Pancreas (tissue), 10 donors: ENCODE measurements around the gene DNASE1L1. TPM values are rescaled to one million over a fixed set of nuclear protein-coding genes. Genes with fewer than 3 reads are reported as not detected.

ENCODE experiments used
- ATAC-seq, 4 donors: fragments of 200-7000 bp; cut with Tn5 transposase; one replicate each; pipeline versions ENCODE4 v1.8.0 to v1.9.1; 2020; ENCODE audit warnings: mild to moderate bottlenecking in 4 of 4, moderate library complexity in 4 of 4
- DNase-seq, 6 donors: peaks; one replicate each; pipeline ENCODE4 v3.0.0-alpha.2; 2020
- FAIRE-seq: peaks from 2 replicates; lab custom pipeline; 2012; peaks lifted over from hg19 to GRCh38; lab: Jason Lieb, UNC
- H3K27ac ChIP-seq, 4 donors: fragments of 200-600 bp; sonication (generic); 1 replicate in 3 of 4; 2 replicates in 1 of 4; pipeline versions ENCODE4 v1.5.0 to v1.8.0; 2020
- H3K27me3 ChIP-seq, 4 donors: fragments of 200-600 bp; one replicate each; pipeline ENCODE4 v1.8.0; 2021
- H3K36me3 ChIP-seq, 3 donors: fragments of 200-600 bp; sonication (generic) in 1 of 3; one replicate each; pipeline versions ENCODE4 v1.5.0 to v1.8.0; 2020 to 2021
- H3K4me1 ChIP-seq, 3 donors: fragments of 200-600 bp; one replicate each; pipeline ENCODE4 v1.8.0; 2021
- H3K4me3 ChIP-seq, 4 donors: fragments of 200-600 bp; sonication (generic) in 2 of 4; one replicate each; pipeline versions ENCODE4 v1.5.0 to v1.8.0; 2020 to 2021
- H3K9me3 ChIP-seq, 4 donors: fragments of 200-600 bp; one replicate each; pipeline ENCODE4 v1.8.0; 2021
- WGBS, 2 donors: extraction: QIAGEN DNeasy Blood & Tissue Kit; methylation state at CpG; one replicate each; pipeline ENCODE4 v1.1.7; 2013; 5-methylcytosine and 5-hydroxymethylcytosine counted together
- intact Hi-C, 3 donors: fragments of 100-400 bp; cut with DNase I; formaldehyde crosslinking; loops; one replicate each; pipeline versions ENCODE4 v1.11.1 to v1.14.2; 2022
- polyA plus RNA-seq, 2 donors: library from polyadenylated mRNA; stranded (reverse); fragments of 200-250 nt; gene quantifications; one replicate each; pipeline ENCODE4 v1.2.3, GENCODE V29; 2013
- total RNA-seq, 6 donors: library from RNA; stranded (reverse); fragmentation: NEBNext Ultra II Directional in 4 of 6; extraction: Animal tissue kit (Norgen Biotek cat#: 25700) in 4 of 6; gene quantifications; one replicate each; pipeline versions ENCODE4 v1.2.1 to v1.2.4, GENCODE V29; 2021 to 2023
- TF ChIP-seq, protein P1 (sequence below), 4 donors: fragments of 200-600 bp; sonication (generic) in 3 of 4; IDR thresholded peaks; one replicate each; pipeline versions ENCODE4 v1.5.0 to v1.8.0; 2021; ENCODE audit warnings: antibody characterized with exemption in 4 of 4
- donor health status: healthy with polysubstance abuse.
- donor health status: DM: no; HTN: no; CAD: no; lungs with moderate emphysema.
- donor health status: DM: no; HTN: no; CAD: no.
- donor health status: control.
- donor health status: control.
- donor health status: Bipolar disorder and iron deficiency.
- donor health status: DM: yes; HTN: yes; CAD: no.
- donor health status: DM: no; HTN: no; CAD: no.
- donor health status: DM: no; HTN: no; CAD: no.
- donor health status: DM: yes; HTN: yes; CAD: no.

The DNASE1L1 gene
- total and polyA plus RNA-seq, 8 donors: 5.1 to 16.5 (median 9.4) TPM

DNA sequence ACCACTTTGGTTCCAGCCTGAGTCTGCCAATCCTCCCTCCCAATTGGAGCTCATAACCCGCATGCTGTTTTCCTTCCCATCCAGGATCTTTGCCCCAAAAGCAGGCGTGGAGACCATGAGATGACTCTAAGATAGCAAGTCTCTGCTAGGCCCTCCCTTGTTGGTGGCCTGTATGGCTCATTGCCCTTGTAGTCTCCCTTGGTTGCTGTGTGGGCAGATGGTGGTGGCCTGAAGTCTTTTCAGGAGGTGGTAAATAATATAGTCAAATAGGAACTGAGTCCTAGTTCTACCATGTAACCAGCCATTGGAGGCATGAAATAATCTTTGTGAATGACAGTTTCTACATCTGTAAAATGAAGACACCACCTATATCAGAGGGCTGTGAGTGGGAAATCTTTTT, 20.7 kb upstream of the DNASE1L1 start:
- 67 to 74% methylated on average over 2 of the region's 2 CpGs for WGBS, 2 donors
- peak overlapping the region in 2 of 4 donors; percentile 58 to 68 for H3K4me3 ChIP-seq
- no peaks in the 10 kb centered on the region for H3K4me1 ChIP-seq
- intact Hi-C loops: no loop called here
- no peaks in the 10 kb centered on the region for H3K9me3 ChIP-seq
- TF ChIP-seq, protein P1, sequence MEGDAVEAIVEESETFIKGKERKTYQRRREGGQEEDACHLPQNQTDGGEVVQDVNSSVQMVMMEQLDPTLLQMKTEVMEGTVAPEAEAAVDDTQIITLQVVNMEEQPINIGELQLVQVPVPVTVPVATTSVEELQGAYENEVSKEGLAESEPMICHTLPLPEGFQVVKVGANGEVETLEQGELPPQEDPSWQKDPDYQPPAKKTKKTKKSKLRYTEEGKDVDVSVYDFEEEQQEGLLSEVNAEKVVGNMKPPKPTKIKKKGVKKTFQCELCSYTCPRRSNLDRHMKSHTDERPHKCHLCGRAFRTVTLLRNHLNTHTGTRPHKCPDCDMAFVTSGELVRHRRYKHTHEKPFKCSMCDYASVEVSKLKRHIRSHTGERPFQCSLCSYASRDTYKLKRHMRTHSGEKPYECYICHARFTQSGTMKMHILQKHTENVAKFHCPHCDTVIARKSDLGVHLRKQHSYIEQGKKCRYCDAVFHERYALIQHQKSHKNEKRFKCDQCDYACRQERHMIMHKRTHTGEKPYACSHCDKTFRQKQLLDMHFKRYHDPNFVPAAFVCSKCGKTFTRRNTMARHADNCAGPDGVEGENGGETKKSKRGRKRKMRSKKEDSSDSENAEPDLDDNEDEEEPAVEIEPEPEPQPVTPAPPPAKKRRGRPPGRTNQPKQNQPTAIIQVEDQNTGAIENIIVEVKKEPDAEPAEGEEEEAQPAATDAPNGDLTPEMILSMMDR (IDR thresholded peaks at IDR 0.05): no peak
- DNase-seq (no peak), ATAC-seq (no peak), FAIRE-seq (no peak)
- no peaks in the 10 kb centered on the region for H3K36me3 ChIP-seq
- H3K27me3 ChIP-seq: no peaks in the 10 kb centered on the region
- H3K27ac ChIP-seq: peak overlapping the region in 1 of 4 donors; percentile 8

DNA sequence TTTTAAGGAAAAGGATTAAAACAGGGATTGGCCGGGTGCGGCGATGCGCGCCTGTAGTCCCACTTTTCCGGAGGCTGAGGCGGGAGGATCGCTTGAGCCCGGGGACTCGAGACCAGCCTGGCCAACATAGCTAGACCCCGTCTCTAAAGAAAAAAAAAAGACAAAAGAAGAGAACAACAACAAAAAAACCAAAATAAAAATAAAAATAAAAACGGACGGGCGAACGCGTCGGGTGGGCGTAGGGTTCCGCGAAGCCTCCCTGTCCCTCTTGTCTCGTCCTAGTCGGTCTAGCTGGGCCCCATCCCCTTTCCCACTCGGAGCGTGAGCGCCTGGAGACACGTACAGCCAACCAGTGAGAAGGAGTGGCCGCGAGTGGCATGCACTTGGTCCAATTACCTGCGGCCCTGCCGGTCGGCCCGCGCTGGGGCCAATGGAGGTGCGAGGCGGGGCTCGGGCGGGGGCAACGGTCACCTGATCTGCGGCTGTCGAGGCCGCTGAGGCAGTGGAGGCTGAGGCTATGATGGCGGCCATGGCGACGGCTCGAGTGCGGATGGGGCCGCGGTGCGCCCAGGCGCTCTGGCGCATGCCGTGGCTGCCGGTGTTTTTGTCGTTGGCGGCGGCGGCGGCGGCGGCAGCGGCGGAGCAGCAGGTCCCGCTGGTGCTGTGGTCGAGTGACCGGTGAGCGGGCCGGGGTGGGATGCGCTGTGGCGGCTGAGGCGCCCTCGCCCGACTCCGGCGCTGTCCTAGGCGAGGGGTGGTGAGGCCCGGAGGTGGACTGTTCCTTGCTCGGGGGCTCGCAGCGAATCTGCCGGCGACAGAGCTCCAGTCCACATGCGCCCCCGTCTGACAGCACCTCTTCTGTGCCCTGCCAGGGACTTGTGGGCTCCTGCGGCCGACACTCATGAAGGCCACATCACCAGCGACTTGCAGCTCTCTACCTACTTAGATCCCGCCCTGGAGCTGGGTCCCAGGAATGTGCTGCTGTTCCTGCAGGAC, 19.4 kb upstream of the DNASE1L1 start, which contains the start of gene ATP6AP1:
Gene ATP6AP1, plus strand, starts transcription at position 502 of the 996 bp plus-strand sequence. Its CDS starts 16 bp downstream, at position 518.
- 5 to 36% methylated on average over 86 of the region's 87 CpGs for WGBS, 2 donors
- TF ChIP-seq, protein P1 (IDR thresholded peaks at IDR 0.05): no peak
- Histone ChIP-seq H3K4me1 (no peaks in the 10 kb centered on the region), H3K27ac (peak within 1 kb of the TSS in 3 of 4 donors; percentile 52 to 67 (median 57)), H3K27me3 (no peaks in the 10 kb centered on the region), H3K9me3 (no peaks in the 10 kb centered on the region), H3K36me3 (no peaks in the 10 kb centered on the region), H3K4me3 (peak within 1 kb of the TSS; percentile 48 to 68 (median 54))
- peak; percentile 75 for FAIRE-seq
- intact Hi-C loops: no loop called here
- ATAC-seq: peak; percentile 98 to 99 (median 98)
- peak; percentile 90 to 96 (median 92) for DNase-seq

DNA sequence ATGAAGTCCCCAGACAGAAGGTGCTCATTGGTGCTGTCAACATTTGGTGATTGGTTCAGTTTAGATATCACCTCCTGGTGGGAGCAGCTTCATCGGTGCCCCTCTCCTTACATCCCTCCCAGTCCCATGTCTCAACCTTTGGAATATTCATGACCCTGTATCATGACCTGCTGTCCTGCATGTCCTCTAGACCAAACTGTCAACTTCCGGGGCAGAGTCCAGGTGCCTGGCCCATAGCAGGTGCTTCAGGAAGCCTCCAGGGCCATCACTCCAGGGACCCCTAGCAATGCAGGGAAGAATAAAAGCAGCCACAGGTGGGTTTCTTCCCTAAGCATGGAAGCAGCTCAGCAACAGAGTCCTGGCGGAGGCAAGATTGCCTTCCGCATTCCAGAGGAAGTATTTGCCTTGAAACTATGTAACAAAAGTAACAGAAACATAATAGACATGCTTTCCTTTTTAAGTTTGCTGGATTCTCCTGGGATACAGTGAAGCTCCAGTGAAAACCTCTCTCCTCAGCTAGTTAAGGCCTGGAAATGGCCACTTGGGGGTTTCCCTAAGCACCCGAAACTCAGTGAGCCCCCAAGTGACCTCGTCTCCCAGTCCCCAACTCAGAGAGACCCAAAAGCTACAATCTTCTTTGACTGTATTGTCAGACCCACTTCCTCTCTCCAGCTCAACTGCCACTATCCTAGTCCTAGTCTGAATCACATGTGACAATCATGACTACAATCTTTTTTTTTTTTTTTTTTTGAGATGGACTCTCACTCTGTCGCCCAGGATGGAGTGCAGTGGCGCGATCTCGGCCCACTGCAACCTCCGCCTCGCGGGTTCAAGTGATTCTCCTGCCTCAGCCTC, 18.1 kb upstream of the DNASE1L1 start:
- Histone ChIP-seq H3K27me3 (no peaks in the 10 kb centered on the region), H3K9me3 (no peaks in the 10 kb centered on the region), H3K27ac (peak overlapping the region in 1 of 4 donors; percentile 67), H3K4me3 (no peak overlapping the region), H3K36me3 (no peaks in the 10 kb centered on the region), H3K4me1 (no peaks in the 10 kb centered on the region)
- WGBS, 2 donors: 74 to 82% methylated on average over 13 of the region's 13 CpGs
- DNase-seq (peak in 1 of 6 donors; percentile 11), FAIRE-seq (no peak), ATAC-seq (no peak)
- TF ChIP-seq, protein P1 (IDR thresholded peaks at IDR 0.05): no peak
- intact Hi-C loops: no loop called here

DNA sequence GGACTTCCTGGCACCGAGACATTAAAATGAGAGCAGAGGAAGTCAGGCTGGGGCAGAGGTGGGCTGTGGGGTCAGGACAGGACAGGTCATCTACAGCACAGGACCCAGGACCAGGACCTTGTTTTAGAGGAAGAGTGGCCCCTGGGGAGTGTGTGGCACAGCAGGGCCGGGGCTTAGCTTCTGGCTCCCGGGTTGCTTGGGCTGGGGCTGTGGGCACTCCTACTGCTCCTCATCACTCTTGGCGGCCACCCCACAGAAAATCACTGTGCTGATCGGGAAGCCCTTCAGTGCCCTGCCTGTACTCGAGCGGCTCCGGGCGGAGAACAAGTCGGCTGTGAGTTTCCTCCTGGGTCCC, 11.3 kb upstream of the DNASE1L1 start:
- FAIRE-seq: no peak
- no peak for ATAC-seq
- intact Hi-C loops: no loop called here
- WGBS, 2 donors: 81 to 84% methylated on average over 10 of the region's 10 CpGs
- TF ChIP-seq, protein P1 (IDR thresholded peaks at IDR 0.05): no peak
- H3K36me3 ChIP-seq: no peaks in the 10 kb centered on the region
- H3K9me3 ChIP-seq: no peaks in the 10 kb centered on the region
- H3K4me3 ChIP-seq: no peak overlapping the region
- no peaks in the 10 kb centered on the region for H3K4me1 ChIP-seq
- H3K27me3 ChIP-seq: no peaks in the 10 kb centered on the region
- DNase-seq: no peak
- no peak overlapping the region for H3K27ac ChIP-seq
